Activated CD4-positive, alpha-beta T cell treated with anti-CD3 and anti-CD28 coated beads for 36 hours (primary cell): ENCODE measurements around the gene RUNX3. TPM values are rescaled to one million over a fixed set of nuclear protein-coding genes. Genes with fewer than 3 reads are reported as not detected.
A peak's percentile ranks its signal among the peaks of the same experiment; 100 is the strongest.

Source experiments
- ATAC-seq: fragments of 200-7000 bp; cut with Tn5 transposase; one replicate; pipeline ENCODE4 v1.10.0; 2021; ENCODE audit warnings: mild to moderate bottlenecking, moderate library complexity
- CTCF ChIA-PET: fragments of 350-600 bp; sonication (Branson Sonifier 250); formaldehyde crosslinking; loops from one replicate; lab custom pipeline; 2021; ENCODE audit warnings: antibody characterized with exemption; lab: Charles Lee
- POLR2A ChIA-PET: fragments of 350-600 bp; sonication (Branson Sonifier 250); formaldehyde crosslinking; loops from one replicate; lab custom pipeline; 2021; ENCODE audit warnings: antibody characterized with exemption, inconsistent platforms; lab: Charles Lee
- DNase-seq: peaks from one replicate; pipeline ENCODE4 v3.0.0-alpha.2; 2020
- H3K27ac Mint-ChIP-seq: one replicate; pipeline ENCODE4 v1.8.0; 2021; ENCODE audit warnings: mixed read lengths
- H3K27me3 Mint-ChIP-seq: one replicate; pipeline ENCODE4 v1.8.0; 2021; ENCODE audit warnings: mixed read lengths
- H3K36me3 Mint-ChIP-seq: one replicate; pipeline ENCODE4 v1.8.0; 2021; ENCODE audit warnings: low read depth, mixed read lengths
- H3K4me1 Mint-ChIP-seq: one replicate; pipeline ENCODE4 v1.8.0; 2021; ENCODE audit warnings: mixed read lengths
- H3K4me3 Mint-ChIP-seq: one replicate; pipeline ENCODE4 v1.8.0; 2021; ENCODE audit warnings: mild to moderate bottlenecking, moderate library complexity, mixed read lengths
- H3K9me3 Mint-ChIP-seq: one replicate; pipeline ENCODE4 v1.8.0; 2021; ENCODE audit warnings: low read depth, mixed read lengths
- intact Hi-C, 2 experiments: fragments of 100-400 bp; cut with DNase I in 1 of 2; cut with micrococcal nuclease in 1 of 2; formaldehyde crosslinking; loops; one replicate each; pipeline versions ENCODE4 v1.14.2 to v1.15.1; 2022 to 2024; cut with DNase I, micrococcal nuclease
- total RNA-seq, 2 experiments: library from RNA; stranded (reverse); gene quantifications; one replicate each; pipeline ENCODE4 v1.2.3, GENCODE V29; 2021

The RUNX3 gene
- total RNA-seq, 2 experiments from 2014 or later = 156 to 167 TPM

- Mint-ChIP-seq H3K27ac (peak overlapping the region; percentile 91), H3K4me1 (peaks cover 67% of the 10 kb centered on the region), H3K36me3 (peaks cover 69% of the 10 kb centered on the region), H3K4me3 (peak overlapping the region; percentile 80), H3K27me3 (no peaks in the 10 kb centered on the region), H3K9me3 (no peaks in the 10 kb centered on the region)
- POLR2A ChIA-PET = interaction anchor here (0.6 to 1.9 kb wide), 13 partner anchors 16 to 170 kb away, joined by 3 to 11 read pairs (median 3); no protein-coding TSS in a partner anchor
- DNase-seq (peak; percentile 77), ATAC-seq (peak; percentile 2)
- CTCF ChIA-PET = interaction anchor here (0.7 to 9.6 kb wide), 7 partner anchors 28 to 113 kb away, joined by 3 to 109 read pairs (median 3); no protein-coding TSS in a partner anchor
- intact Hi-C loops = loop anchor here (1.0 to 5.0 kb wide), 8 partner anchors 18 to 318 kb away; partner anchors contain the start of genes RSRP1 (in 1 of the 2) and SRRM1 (in 1 of the 2)
Measured at GRCh38 chr1:24929398-24930259, 447 bp downstream of the RUNX3 start.

DNA sequence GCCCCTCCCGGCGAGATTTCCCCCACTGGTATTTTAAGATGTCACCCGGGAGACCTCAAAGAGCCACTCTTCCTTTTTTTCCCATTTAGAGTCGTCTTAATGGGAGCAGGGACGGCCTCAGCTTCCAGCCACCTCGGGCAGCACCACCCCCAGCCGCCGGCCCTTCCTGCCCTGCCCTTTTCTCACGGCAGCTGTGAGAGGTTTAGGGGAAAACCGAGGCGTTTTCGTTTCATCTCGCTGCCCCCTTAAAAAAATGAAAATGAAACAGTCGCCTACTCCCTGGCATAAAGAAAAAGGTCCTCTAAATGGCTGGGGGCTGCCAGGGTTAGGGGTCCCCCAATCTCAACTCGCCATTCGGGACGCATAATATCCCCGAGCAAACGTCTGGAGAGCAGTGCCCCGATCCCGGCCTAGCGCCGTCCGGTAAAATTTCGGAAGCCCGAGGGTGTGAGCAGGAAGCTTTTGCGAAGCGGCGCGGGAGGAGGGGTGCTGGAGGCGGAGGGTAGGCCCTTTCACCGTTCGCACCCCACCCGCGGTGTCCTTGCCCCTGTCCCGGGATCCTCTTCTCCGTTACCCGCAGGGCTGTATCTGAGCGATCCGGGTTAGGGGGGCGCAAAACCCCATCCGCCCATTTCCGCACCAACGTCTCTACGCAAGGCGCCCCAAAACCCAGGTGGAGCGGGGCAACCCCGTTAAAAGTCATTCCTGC lies 1.2 kb downstream of the RUNX3 start:
- intact Hi-C loops = loop anchor here in 1 of 2 experiments (5.0 kb wide), 1 partner anchor 318 kb away; the partner anchor contains the start of gene RSRP1
- CTCF ChIA-PET = interaction anchor here (0.9 to 9.6 kb wide), 2 partner anchors 100 to 107 kb away, joined by 3 to 109 read pairs; no protein-coding TSS in a partner anchor
- peak; percentile 70 for DNase-seq
- no peak for ATAC-seq
- H3K36me3 Mint-ChIP-seq = peaks cover 71% of the 10 kb centered on the region
- H3K4me3 Mint-ChIP-seq = peak overlapping the region; percentile 80
- peak overlapping the region; percentile 91 for H3K27ac Mint-ChIP-seq
- POLR2A ChIA-PET = interaction anchor here (0.7 to 1.9 kb wide), 4 partner anchors 10 to 103 kb away, joined by 3 to 8 read pairs (median 3); no protein-coding TSS in a partner anchor
- peaks cover 65% of the 10 kb centered on the region for H3K4me1 Mint-ChIP-seq
- H3K9me3 Mint-ChIP-seq = no peaks in the 10 kb centered on the region
- no peaks in the 10 kb centered on the region for H3K27me3 Mint-ChIP-seq

- intact Hi-C loops = loop anchor here in 1 of 2 experiments (5.0 kb wide), 1 partner anchor 319 kb away; the partner anchor contains the start of gene RSRP1
- CTCF ChIA-PET = interaction anchor here (0.6 to 9.6 kb wide), 7 partner anchors 25 to 173 kb away, joined by 3 to 109 read pairs (median 6); no protein-coding TSS in a partner anchor
- POLR2A ChIA-PET = interaction anchor here (0.7 to 2.1 kb wide), 6 partner anchors 10 to 104 kb away, joined by 3 to 7 read pairs (median 3); no protein-coding TSS in a partner anchor
- Mint-ChIP-seq H3K27ac (peak overlapping the region; percentile 91), H3K27me3 (no peaks in the 10 kb centered on the region), H3K4me3 (peak overlapping the region; percentile 80), H3K9me3 (no peaks in the 10 kb centered on the region), H3K4me1 (peaks cover 66% of the 10 kb centered on the region), H3K36me3 (peaks cover 75% of the 10 kb centered on the region)
- DNase-seq = no peak
- no peak for ATAC-seq
Measured at GRCh38 chr1:24927988-24928688, 1.9 kb downstream of the RUNX3 start.

DNA sequence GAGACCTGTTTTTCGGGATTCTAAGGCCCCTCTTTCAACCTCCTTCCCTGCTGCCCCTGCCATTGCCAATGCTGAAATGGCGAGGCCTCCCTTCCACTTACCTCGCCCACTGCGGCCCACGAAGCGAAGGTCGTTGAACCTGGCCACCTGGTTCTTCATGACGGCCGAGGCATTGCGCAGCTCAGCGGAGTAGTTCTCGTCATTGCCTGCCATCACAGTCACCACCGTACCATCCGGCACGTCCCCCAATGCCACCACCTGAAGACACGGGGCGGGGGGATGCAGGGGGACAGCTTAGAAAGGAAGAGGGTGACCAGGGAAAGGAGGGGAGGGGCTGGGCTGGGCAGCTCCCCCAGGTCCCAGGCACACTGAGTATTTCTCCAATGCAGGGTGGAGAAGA lies 2.6 kb downstream of the RUNX3 start:
- H3K27ac Mint-ChIP-seq = peak overlapping the region; percentile 91
- ATAC-seq (no peak), DNase-seq (no peak)
- H3K27me3 Mint-ChIP-seq = no peaks in the 10 kb centered on the region
- intact Hi-C loops = loop anchor here in 1 of 2 experiments (5.0 kb wide), 1 partner anchor 320 kb away; the partner anchor contains the start of gene RSRP1
- POLR2A ChIA-PET = interaction anchor here (0.9 to 2.1 kb wide), 5 partner anchors 16 to 95 kb away, joined by 3 to 7 read pairs (median 3); no protein-coding TSS in a partner anchor
- H3K4me3 Mint-ChIP-seq = peak overlapping the region; percentile 80
- H3K36me3 Mint-ChIP-seq = peaks cover 74% of the 10 kb centered on the region
- H3K4me1 Mint-ChIP-seq = peaks cover 64% of the 10 kb centered on the region
- CTCF ChIA-PET = interaction anchor here (0.6 to 9.6 kb wide), 8 partner anchors 25 to 174 kb away, joined by 3 to 109 read pairs (median 4); no protein-coding TSS in a partner anchor
- H3K9me3 Mint-ChIP-seq = no peaks in the 10 kb centered on the region

DNA sequence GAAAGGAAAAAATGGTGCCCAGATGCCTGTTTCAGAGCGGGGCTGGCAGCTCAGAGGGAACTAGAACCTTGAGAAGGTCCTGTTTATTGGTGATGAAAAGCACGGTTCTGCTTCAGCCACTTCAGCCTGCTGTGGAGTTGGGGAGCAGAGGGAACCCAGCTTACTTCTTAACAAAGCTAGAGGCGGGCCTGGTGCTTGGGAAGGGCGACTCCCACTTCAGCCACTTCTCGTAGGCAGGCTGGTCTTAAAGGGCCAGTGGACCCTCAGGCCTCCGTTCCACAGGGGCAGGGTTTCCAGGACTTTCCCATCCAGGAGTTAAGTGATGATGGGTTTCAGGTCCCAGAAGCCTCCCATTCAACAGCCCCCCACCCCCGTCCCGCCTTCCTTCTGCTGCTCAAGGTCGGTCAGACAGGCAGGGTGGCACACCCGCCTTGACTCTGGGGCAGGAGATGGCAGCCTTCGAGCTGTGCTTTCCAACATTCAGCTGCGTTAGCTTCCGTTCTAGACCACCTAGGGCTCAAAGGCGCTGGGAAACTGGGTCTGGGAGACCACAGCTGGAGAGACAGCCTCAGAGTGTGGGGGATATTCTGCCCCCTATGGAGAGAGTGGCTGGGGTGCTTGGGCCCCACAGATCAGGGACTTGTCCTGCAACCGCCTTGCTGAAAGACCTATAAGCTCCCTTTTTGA lies 3.4 kb downstream of the RUNX3 start:
- POLR2A ChIA-PET = interaction anchor here (0.9 to 2.1 kb wide), 7 partner anchors 15 to 623 kb away, joined by 3 to 7 read pairs (median 3); no protein-coding TSS in a partner anchor
- peak overlapping the region; percentile 80 for H3K4me3 Mint-ChIP-seq
- ATAC-seq = no peak
- intact Hi-C loops = loop anchor here in 1 of 2 experiments (5.0 kb wide), 1 partner anchor 321 kb away; the partner anchor contains the start of gene RSRP1
- H3K36me3 Mint-ChIP-seq = peaks cover 77% of the 10 kb centered on the region
- CTCF ChIA-PET = interaction anchor here (0.6 to 9.6 kb wide), 11 partner anchors 8 to 174 kb away, joined by 3 to 109 read pairs (median 6); no protein-coding TSS in a partner anchor
- H3K27ac Mint-ChIP-seq = peak overlapping the region; percentile 91
- H3K9me3 Mint-ChIP-seq = no peaks in the 10 kb centered on the region
- no peaks in the 10 kb centered on the region for H3K27me3 Mint-ChIP-seq
- H3K4me1 Mint-ChIP-seq = peaks cover 68% of the 10 kb centered on the region
- no peak for DNase-seq

- Mint-ChIP-seq H3K9me3 (no peaks in the 10 kb centered on the region), H3K36me3 (peaks cover 77% of the 10 kb centered on the region), H3K27me3 (no peaks in the 10 kb centered on the region), H3K27ac (peak overlapping the region; percentile 91), H3K4me3 (peak overlapping the region; percentile 80), H3K4me1 (peaks cover 68% of the 10 kb centered on the region)
- ChIA-PET CTCF (interaction anchor here (1.1 to 9.6 kb wide), 9 partner anchors 8 to 175 kb away, joined by 3 to 109 read pairs (median 6); no protein-coding TSS in a partner anchor), POLR2A (interaction anchor here (1.1 to 2.1 kb wide), 4 partner anchors 39 to 624 kb away, joined by 3 to 10 read pairs (median 5); no protein-coding TSS in a partner anchor)
- intact Hi-C loops = loop anchor here (1.0 to 5.0 kb wide), 7 partner anchors 29 to 505 kb away; partner anchors contain the start of genes CLIC4 (in 1 of the 2), MACO1 (in 1 of the 2) and RSRP1 (in 1 of the 2)
- no peak for DNase-seq
- no peak for ATAC-seq
Measured at GRCh38 chr1:24925963-24926362, 4.1 kb downstream of the RUNX3 start.

DNA sequence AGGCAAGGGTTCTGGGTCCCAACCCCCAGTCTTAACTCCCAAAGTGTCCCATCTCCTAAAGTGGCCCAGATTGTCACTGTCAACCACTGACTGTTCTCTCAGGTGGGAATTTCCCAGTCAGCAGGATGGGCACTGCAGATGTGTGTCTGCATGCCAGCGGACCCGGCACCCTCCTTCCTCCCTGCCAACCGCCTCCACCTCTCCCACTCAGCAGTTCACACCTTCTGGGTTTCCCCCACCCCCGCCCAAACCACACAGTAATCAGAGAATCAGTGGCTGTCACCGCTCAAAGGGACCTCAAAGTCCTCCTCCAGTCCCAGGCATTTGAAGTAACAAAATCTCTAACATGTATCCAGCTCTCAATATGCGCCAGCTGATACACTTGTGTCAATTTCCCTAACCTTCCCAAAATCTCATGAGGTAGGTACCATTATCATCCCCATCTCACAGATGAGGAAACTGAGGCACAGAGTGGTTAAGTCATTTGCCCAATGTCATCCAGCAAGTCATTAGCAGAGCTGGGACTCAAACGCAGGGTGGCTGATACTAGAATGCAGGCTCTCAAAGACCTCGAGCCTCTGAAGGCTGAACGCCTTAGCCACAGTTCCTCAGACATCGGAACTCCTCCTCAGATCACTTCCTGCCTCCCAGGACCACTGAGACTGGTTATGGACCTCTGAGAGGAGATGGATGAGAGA lies 4.8 kb downstream of the RUNX3 start:
- ChIA-PET POLR2A (interaction anchor here (0.6 to 1.2 kb wide), 5 partner anchors 27 to 1355 kb away, joined by 3 to 10 read pairs (median 6); no protein-coding TSS in a partner anchor), CTCF (interaction anchor here (0.7 to 9.6 kb wide), 9 partner anchors 9 to 176 kb away, joined by 3 to 109 read pairs (median 5); no protein-coding TSS in a partner anchor)
- peaks cover 83% of the 10 kb centered on the region for H3K36me3 Mint-ChIP-seq
- intact Hi-C loops = loop anchor here (1.0 to 5.0 kb wide), 7 partner anchors 30 to 506 kb away; partner anchors contain the start of genes CLIC4 (in 1 of the 2), MACO1 (in 1 of the 2) and RSRP1 (in 1 of the 2)
- H3K9me3 Mint-ChIP-seq = no peaks in the 10 kb centered on the region
- DNase-seq = peak; percentile 92
- H3K27ac Mint-ChIP-seq = peak overlapping the region; percentile 91
- ATAC-seq = peak; percentile 45
- H3K4me1 Mint-ChIP-seq = peaks cover 70% of the 10 kb centered on the region
- H3K4me3 Mint-ChIP-seq = peak overlapping the region; percentile 80
- no peaks in the 10 kb centered on the region for H3K27me3 Mint-ChIP-seq

DNA sequence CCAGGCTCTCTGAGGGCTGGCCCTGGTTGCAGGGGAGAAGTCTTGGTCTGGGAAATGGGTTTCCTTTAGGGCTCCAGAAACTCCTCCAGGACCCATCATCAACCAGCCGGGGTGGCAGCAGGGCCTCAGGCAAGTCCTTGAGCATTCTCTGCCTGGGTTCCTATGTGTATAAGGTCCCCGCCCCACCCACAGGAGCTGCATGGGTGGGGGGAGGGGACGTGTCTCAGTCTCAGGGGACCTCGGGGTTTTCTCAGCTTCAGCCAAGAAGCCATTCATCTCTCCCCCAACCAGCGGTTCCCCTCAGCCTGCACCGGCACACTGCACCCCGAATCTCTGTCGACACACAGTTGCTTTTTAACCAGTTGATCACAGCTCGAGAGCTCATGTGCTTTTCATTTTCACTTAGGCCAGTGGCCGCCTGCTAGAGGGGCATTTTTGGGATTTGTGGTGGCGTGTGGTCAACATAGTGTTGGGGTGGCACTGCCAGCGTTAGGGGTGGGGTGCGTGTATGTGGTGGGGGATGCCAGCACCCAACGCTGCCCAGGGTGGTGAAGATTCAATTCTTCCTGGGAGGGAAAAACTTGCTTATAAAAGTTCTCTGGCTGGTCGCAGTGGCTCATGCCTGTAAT lies 6.5 kb downstream of the RUNX3 start:
- Mint-ChIP-seq H3K4me1 (peaks cover 80% of the 10 kb centered on the region), H3K27me3 (no peaks in the 10 kb centered on the region), H3K9me3 (no peaks in the 10 kb centered on the region), H3K27ac (peak overlapping the region; percentile 86), H3K36me3 (peaks cover 92% of the 10 kb centered on the region), H3K4me3 (peak overlapping the region; percentile 59)
- intact Hi-C loops = loop anchor here in 1 of 2 experiments (2.0 to 5.0 kb wide), 3 partner anchors 179 to 507 kb away; partner anchors contain the start of genes CLIC4 and MACO1
- ATAC-seq = peak; percentile 8
- ChIA-PET CTCF (no interaction called here), POLR2A (interaction anchor here (0.6 to 1.6 kb wide), 3 partner anchors 42 to 310 kb away, joined by 3 to 5 read pairs (median 4); no protein-coding TSS in a partner anchor)
- DNase-seq = peak; percentile 50
